Inflammatory macrophage treated with lipopolysaccharide for 1 hour (primary cell): ENCODE measurements around the gene C6orf52.
A peak's percentile ranks its signal among the peaks of the same experiment; 100 is the strongest.
"Not testable (repeated sequence)": the region's sequence is repeated elsewhere in the genome, so short reads cannot be mapped to it uniquely, and the experiment has no call there.

Experiments used
- DNase-seq, 2 donors: peaks; one replicate each; pipeline ENCODE4 v3.0.0-alpha.2; 2020 to 2022

C6orf52 gene

GRCh38 chr6:10694302-10695085 lies at the start of gene C6orf52, which contains the start of gene PAK1IP1:
C6orf52 (minus strand) TSS chr6:10694616; CDS start chr6:10687550, 7,066 bp downstream.
PAK1IP1 (plus strand) TSS chr6:10694972; CDS start chr6:10694986, 14 bp downstream.
- peak; percentile 91 to 95 for DNase-seq

DNA sequence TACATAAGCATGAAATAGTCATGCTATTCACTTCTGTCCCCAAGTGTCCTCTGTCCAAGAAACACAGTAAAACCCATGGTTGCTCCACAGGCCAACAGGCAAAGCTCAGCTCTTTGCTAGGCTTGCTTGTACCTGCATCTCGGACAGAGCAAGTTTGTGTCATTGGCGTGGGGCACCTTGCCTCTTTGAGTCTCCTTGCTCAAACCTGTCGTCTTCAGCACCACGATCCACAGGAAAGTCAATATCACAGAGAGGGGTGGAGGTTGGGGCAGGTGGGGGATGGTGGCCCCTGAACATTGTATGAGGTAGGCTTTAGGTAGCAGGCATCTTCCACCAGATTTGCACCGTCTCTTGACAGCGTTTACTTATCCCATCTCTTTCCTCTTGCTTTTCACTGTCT lies 49.1 kb upstream of the C6orf52 start:
- DNase-seq: no peak

DNA sequence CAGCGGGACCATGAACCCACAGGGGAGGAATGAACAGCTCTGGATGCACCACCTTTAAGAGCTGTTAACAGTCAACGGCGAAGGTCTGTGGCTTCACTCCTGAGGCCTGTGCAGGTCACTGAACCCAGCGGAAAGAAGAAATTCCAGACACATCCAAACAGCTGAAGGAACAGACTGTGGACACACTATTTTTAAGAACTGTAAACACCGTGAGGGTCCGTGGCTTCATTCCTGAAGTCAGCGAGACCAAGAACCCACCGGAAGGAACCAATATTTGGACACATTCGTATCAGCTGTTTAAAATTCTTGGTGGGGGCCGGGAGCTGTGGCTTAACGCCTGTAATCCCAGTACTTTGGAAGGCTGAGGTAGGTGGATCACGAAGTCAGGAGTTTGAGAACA lies 47.8 kb upstream of the C6orf52 start:
- DNase-seq: no peak

DNA sequence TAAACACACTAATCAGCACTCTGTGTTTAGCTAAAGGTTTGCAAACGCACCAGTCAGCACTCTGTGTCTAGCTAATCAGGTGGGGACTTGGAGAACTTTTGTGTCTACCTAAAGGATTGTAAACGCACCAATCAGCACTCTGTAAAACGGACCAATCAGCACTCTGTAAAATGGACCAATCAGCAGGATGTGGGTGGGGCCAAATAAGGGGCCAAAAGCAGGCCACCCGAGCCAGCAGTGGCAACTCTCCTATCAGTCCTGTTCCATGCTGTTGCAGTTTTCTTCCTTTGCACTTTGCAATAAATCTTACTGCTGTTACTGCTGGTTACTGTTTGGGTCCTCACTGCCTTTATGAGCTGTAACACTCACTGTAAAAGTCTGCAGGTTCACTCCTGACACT lies 47.2 kb upstream of the C6orf52 start:
- not testable (repeated sequence) for DNase-seq

DNA sequence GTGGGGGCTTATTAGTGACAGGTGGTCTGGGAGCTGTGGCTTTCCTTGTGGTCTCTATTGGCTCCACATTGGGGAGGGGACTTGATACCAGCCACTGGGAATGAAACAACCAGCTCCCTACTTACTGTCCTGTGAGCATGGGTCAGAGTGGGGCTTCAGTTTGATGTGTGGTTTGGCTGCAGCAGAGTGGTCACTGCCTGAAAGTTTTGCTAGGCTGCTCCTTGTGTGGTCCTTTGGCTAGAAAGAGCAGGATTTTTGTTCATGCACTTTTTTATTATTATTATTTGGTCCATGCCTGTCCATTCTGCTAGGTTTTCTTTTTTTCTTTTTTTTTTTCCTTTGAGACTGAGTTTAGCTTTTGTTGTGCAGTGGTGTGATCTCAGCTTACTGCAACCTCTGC lies 45.6 kb upstream of the C6orf52 start:
- DNase-seq: no peak

DNA sequence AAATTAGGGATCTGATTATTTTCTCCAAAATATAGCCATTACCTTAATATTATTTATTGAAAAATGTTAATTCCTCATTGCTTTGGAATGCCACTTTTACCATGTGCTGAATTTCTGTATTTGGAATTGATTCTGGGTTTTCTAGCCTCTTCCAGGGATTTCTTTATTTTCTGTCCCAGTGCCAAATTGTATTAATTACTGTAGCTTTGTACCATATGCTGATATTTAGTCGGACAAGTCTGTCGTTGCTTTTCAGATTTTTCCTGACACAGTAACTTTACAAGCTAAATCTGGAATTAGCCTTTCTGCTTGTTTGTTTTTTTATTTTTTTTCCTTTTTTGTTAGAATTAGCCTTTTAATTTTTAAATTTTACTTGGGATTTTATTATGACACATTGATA lies 42.3 kb upstream of the C6orf52 start:
- DNase-seq: no peak

- no peak for DNase-seq
These were observed 39.4 kb upstream of the C6orf52 start for GRCh38 chr6:10733863-10734262.

DNA sequence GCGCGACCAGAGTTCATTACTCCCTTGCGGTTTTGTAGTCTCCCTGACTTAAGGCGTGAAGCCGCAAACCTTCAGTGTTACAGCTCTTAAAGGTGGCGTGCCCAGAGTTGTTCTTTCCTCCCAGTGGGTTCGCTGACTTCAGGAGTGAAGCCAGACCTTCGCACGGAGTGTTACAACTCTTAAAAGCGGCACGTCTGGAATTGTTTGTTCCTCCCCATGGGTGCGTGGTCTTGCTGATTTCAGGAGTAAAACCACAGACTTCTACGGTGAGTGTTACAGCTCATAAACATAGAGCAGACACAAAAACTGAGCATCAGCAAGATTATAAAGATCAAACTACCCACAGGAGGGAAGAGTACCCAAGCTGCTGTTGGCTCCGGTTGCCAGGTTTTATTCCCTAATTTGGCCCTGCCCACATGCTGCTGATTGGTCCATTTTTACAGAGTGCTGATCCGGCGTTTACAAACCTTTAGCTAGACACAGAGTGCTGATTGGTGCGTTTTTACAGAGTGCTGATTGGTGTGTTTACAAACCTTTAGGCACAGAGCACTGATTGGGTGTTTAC lies 38.8 kb upstream of the C6orf52 start:
- DNase-seq: no peak

GRCh38 chr6:10730254-10730653 lies 35.8 kb upstream of the C6orf52 start:
- peak in 1 of 2 donors; percentile 44 for DNase-seq

DNA sequence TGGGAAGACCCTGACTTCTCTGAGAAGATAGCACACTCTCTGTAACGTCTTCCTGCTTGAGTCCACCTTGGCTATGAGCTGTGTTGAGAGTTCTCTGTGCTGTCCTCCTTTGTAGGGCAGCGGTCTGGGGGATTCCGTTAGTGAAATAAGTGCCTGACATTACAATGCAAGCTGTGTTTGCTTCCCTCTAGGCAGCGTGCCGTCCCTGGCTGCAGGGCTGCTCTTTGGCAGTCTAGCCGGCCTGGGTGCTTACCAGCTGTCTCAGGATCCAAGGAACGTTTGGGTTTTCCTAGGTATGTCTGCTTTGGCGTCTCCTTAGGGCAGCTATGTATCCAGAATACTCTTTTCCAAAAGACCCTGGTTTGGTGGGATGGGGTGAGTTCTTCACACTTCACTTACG lies 31.3 kb upstream of the C6orf52 start:
- no peak for DNase-seq

DNA sequence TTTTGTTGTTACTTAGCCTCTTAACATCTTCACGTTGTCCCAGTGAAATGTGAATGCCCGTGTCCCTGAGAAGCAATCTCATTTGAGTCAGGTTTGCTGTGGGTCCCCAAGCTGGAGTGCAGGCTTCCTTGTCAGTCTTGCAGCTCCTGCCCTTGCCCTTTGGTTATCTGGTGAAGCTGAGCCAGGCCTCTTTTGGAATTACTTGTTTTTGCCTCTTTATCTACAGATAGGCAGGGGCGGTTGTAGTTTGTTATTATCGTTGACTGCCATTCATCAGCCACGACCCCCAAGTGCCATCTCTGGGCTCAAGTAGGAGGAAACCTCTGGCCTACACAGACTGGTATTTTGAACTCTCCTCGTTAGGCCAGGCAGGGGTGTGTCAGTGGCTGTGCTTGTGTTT lies 30.6 kb upstream of the C6orf52 start:
- no peak for DNase-seq

GRCh38 chr6:10723567-10723881 lies 29.1 kb upstream of the C6orf52 start:
- DNase-seq: no peak

GRCh38 chr6:10722820-10723566 lies 28.6 kb upstream of the C6orf52 start, which contains the start of gene TMEM14C:
TMEM14C (plus strand) TSS chr6:10723070; CDS start chr6:10724614, 1,544 bp downstream.
- peak; percentile 91 to 95 for DNase-seq

DNA sequence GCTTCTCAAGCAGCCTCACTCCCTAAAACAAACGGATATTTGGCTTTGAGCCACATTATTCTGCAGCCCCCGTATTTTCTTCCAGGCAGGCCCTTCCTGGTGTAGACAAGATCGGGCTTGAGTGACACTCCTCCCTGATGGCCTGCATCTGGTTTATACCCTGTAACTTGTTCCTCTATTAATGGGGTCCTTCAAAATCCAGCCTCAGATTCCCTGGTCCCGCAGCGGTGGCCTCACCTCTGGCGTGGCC lies 28.1 kb upstream of the C6orf52 start:
- DNase-seq: no peak

GRCh38 chr6:10721850-10722569 lies 27.6 kb upstream of the C6orf52 start:
- no peak for DNase-seq

- DNase-seq: not testable (repeated sequence)
These were observed 26.8 kb upstream of the C6orf52 start for GRCh38 chr6:10720960-10721849.

DNA sequence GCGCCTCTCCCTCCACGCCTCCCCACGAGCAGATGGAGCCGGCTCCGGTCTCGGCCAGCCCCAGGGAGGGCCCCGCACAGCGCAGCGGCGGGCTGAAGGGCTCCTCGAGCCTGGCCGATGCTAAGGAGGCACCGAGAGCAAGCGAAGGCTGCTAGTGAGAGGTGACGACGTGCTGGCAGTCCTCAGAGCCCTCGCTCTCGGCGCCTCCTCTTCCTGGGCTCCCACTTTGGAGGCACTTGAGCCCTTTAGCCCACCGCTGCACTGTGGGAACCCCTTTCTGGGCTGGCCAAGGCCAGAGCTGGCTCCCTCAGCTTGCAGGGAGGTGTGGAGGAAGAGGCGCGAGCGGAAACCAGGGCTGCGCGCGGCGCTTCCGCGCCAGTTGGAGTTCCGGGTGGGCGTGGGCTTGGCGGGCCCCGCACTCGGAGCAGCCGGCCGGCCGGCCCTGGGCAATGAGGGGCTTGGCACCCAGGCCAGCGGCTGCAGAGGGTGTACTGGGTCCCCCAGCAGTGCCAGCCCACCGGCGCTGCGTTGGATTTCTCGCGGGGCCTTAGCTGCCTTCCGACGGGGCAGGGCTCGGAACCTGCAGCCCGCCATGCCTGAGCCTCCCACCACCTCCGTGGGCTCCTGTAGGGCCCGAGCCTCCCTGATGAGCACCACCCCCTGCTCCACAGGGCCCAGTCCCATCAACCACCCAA lies 26.0 kb upstream of the C6orf52 start:
- peak; percentile 20 to 28 for DNase-seq

DNA sequence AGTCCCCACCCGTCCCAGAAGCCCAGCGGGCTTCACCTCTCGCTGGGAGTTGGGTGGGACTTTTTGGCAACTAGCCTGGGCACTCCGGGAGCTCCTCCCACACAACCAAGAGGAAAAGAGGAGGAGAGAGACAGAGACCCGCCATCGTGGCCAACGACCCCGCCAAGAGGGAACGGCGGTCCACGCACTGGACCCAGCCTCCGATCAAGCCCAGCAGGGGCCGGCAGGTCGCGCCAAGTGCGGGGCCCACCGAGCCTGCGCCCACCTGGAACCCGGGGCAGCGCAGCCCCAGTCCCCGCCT lies 25.5 kb upstream of the C6orf52 start:
- DNase-seq: no peak

GRCh38 chr6:10719296-10719963 lies 25.0 kb upstream of the C6orf52 start:
- DNase-seq: peak in 1 of 2 donors; percentile 19

- no peak for DNase-seq
These were observed 19.5 kb upstream of the C6orf52 start for GRCh38 chr6:10713962-10714361.

- DNase-seq: no peak
These were observed 2.2 kb upstream of the C6orf52 start for GRCh38 chr6:10696655-10697054.
